ENCODE data around the gene C18orf54. TPM values are rescaled to one million over a fixed set of nuclear protein-coding genes. Genes with fewer than 3 reads are reported as not detected.

Gene C18orf54
- total and polyA plus RNA-seq, 9 of the 15 experiments (the other 6 are each of a cell fraction or from before 2014, with no cell fraction given) = 3.0 to 8.7 (median 4.3) TPM

DNA sequence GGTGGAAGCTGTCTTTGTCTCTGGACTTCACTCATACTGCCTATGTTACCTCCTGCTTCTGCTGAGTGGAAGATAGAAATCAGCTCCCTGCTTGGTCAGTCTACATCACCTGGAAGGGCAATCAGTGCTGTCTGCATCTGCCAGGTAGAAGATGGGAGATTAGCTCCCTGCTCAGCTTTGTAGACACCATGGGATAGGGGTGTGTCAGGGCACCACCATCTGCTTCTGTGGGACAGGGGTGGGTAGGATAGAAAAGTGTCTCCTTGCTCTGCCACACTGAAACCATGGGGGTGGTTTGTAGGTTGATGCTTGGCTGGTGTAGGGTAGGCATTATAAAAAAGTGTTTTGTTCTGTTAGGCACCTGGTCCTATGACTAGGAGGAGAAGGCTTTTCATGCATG is 34.1 kb upstream of the C18orf54 start (continued):
- no peak for TF ChIP-seq NONO (IDR thresholded peaks at IDR 0.05; ENCODE audit: low read depth in 2 of 2, low read length in 1 of 2)

DNA sequence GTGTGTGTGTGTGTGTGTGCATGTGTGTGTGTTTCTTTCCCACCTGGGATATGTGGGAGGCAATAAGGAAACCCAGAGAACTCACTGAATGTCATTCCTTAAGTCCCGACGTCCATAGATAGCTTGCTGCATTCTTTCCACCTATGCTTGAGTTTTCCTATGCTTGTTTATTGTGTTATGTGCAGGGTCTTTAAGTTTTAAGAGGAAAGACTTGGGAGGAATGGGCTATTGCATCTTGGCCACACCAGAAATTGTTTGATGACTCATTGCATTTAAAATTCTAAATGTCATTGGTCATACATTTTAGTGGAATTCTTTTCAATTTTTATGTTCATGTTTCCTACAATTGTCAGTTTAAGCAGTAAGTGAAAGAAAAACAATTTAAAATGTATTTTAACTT is 33.7 kb upstream of the C18orf54 start:
- intact Hi-C loops (cut with micrococcal nuclease) = no loop called here
- no peak overlapping the region for H3K9ac ChIP-seq (ENCODE audit: insufficient read depth in 1 of 2, low read depth in 2 of 2, low read length in 2 of 2)
- CTCF ChIA-PET (ENCODE audit: low intra/inter-chr PET ratio) = no interaction called here

More for the DNA sequence above, 33.7 kb upstream of the C18orf54 start:
- Histone ChIP-seq H4K20me1 (replicated peaks; ENCODE audit: control insufficient read depth, insufficient read depth, low read length) (no peaks in the 10 kb centered on the region), H3K27ac (ENCODE audit: extremely low read depth, low read depth, low read length) (no peak overlapping the region), H3K9me3 (replicated peaks; ENCODE audit: control insufficient read depth, insufficient read depth, low read depth, low read length) (no peaks in the 10 kb centered on the region), H2AFZ (ENCODE audit: low read depth, low read length) (no peak overlapping the region), H3K27me3 (ENCODE audit: control insufficient read depth in 2 of 2, insufficient read depth in 2 of 2, low read length in 2 of 2) (no peaks in the 10 kb centered on the region), H3K36me3 (ENCODE audit: control insufficient read depth, insufficient read depth, low read length) (no peaks in the 10 kb centered on the region), H3K79me2 (ENCODE audit: control insufficient read depth, insufficient read depth, low read length) (no peaks in the 10 kb centered on the region), H3K4me1 (replicated peaks in 1 of 2; ENCODE audit: control insufficient read depth in 2 of 2, insufficient read depth in 2 of 2, low read length in 2 of 2) (no peaks in the 10 kb centered on the region), H3K4me2 (ENCODE audit: insufficient read depth, low read length) (no peak overlapping the region), H3K4me3 (no peak overlapping the region), H3K9me1 (ENCODE audit: control insufficient read depth, insufficient read depth, low read length) (no peaks in the 10 kb centered on the region)
- no peak for TF ChIP-seq RFX7 (CRISPR knock-in tag; IDR thresholded peaks at IDR 0.05)
- TF ChIP-seq ETS2 (tag; IDR thresholded peaks at IDR 0.05; ENCODE audit: borderline replicate concordance, poor library complexity, severe bottlenecking) = no peak
- TF ChIP-seq ZNF76 (CRISPR knock-in tag; IDR thresholded peaks at IDR 0.05; ENCODE audit: borderline replicate concordance) = no peak
- TF ChIP-seq GTF2E2 (tag; IDR thresholded peaks at IDR 0.05) = no peak
- no peak for TF ChIP-seq SIN3B (IDR thresholded peaks at IDR 0.05; ENCODE audit: low read depth)
- no peak for TF ChIP-seq ZZZ3 (IDR thresholded peaks at IDR 0.05)
- TF ChIP-seq DIDO1 (tag; IDR thresholded peaks at IDR 0.05; ENCODE audit: low read depth) = no peak
- TF ChIP-seq PTBP1 (IDR thresholded peaks at IDR 0.05; ENCODE audit: low read depth, low read length) = no peak
- no peak for TF ChIP-seq RBM22 (IDR thresholded peaks at IDR 0.05; ENCODE audit: low read depth, low read length, poor library complexity, severe bottlenecking)
- TF ChIP-seq, protein P1, sequence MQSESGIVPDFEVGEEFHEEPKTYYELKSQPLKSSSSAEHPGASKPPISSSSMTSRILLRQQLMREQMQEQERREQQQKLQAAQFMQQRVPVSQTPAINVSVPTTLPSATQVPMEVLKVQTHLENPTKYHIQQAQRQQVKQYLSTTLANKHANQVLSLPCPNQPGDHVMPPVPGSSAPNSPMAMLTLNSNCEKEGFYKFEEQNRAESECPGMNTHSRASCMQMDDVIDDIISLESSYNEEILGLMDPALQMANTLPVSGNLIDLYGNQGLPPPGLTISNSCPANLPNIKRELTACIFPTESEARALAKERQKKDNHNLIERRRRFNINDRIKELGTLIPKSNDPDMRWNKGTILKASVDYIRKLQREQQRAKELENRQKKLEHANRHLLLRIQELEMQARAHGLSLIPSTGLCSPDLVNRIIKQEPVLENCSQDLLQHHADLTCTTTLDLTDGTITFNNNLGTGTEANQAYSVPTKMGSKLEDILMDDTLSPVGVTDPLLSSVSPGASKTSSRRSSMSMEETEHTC (IDR thresholded peaks at IDR 0.05) = no peak
- no peak for TF ChIP-seq THRB (CRISPR knock-in tag; conservative IDR thresholded peaks at IDR 0.05)
- no peak for TF ChIP-seq MXI1 (IDR thresholded peaks at IDR 0.05; ENCODE audit: low read depth, low read length)
- no peak for TF ChIP-seq HDAC8 (tag; IDR thresholded peaks at IDR 0.05)
- no peak for TF ChIP-seq RFX5 (IDR thresholded peaks at IDR 0.05; ENCODE audit: low read depth, low read length)
- no peak for TF ChIP-seq CBFA2T2 (conservative IDR thresholded peaks at IDR 0.05)
- no peak for TF ChIP-seq STAT5B (CRISPR knock-in tag; IDR thresholded peaks at IDR 0.05)
- TF ChIP-seq ZNF830 (CRISPR knock-in tag; IDR thresholded peaks at IDR 0.05) = no peak
- in situ Hi-C loops (cut with MboI) = no loop called here
- FAIRE-seq (no peak), DNase-seq (ENCODE audit: extremely low read depth in 1 of 4, low spot score in 3 of 4) (no peak), ATAC-seq (no peak)
- no TSS peak for BruUV-seq (replicated peaks)
- WGBS (ENCODE audit: insufficient coverage, low coverage, missing lambda C conversion rate) = 0% methylated on average over 2 of the region's 2 CpGs
- POLR2A ChIA-PET = no interaction called here

Data from K562 (cell line).